OCI-LY3 (cell line): ENCODE results near the gene RTP5.

Experiments used
- H2AFZ ChIP-seq: fragments of 200-600, 300-600 bp; shearing (Covaris generic); 2 replicates; pipeline ENCODE4 v1.6.0; 2014; ENCODE audit warnings: antibody characterized with exemption, low read depth, low read length
- H3K27ac ChIP-seq: fragments of 200-600, 300-600 bp; sonication (generic); 2 replicates; pipeline ENCODE4 v1.5.1; 2014; ENCODE audit warnings: mild to moderate bottlenecking, low read length, moderate library complexity, mixed read lengths
- H3K27me3 ChIP-seq: fragments of 200-600, 300-600 bp; sonication (generic); 2 replicates; pipeline ENCODE4 v1.6.1; 2014; ENCODE audit warnings: low read depth, low read length, mixed read lengths
- H3K36me3 ChIP-seq: fragments of 200-600, 300-600 bp; sonication (generic); replicated peaks from 2 replicates; pipeline ENCODE3; 2014; ENCODE audit warnings: low read depth, low read length, mixed read lengths
- H3K4me1 ChIP-seq: fragments of 300-600, 200-600 bp; sonication (generic); 2 replicates; pipeline ENCODE4 v1.6.1; 2014; ENCODE audit warnings: low read length, mixed read lengths
- H3K4me2 ChIP-seq: fragments of 200-600, 300-600 bp; sonication (generic); 2 replicates; pipeline ENCODE4 v1.6.1; 2014; ENCODE audit warnings: low read length, mixed read lengths
- H3K4me3 ChIP-seq: fragments of 300-600, 200-600 bp; sonication (generic); 2 replicates; pipeline ENCODE4 v1.5.1; 2014; ENCODE audit warnings: antibody characterized with exemption, mild to moderate bottlenecking, low read length, moderate library complexity
- H3K79me2 ChIP-seq: fragments of 300-600, 200-600 bp; shearing (Covaris generic); 2 replicates; pipeline ENCODE4 v1.6.1; 2014; ENCODE audit warnings: mild to moderate bottlenecking, low read length, mixed read lengths
- H3K9ac ChIP-seq: fragments of 300-600, 200-600 bp; shearing (Covaris generic); 2 replicates; pipeline ENCODE4 v1.6.0; 2014; ENCODE audit warnings: mild to moderate bottlenecking, low read length, moderate library complexity
- H3K9me3 ChIP-seq: fragments of 200-600, 300-600 bp; shearing (Covaris generic); 2 replicates; pipeline ENCODE4 v1.6.1; 2014; ENCODE audit warnings: low read length, mixed read lengths; ENCODE audit not compliant: insufficient read depth
- H4K20me1 ChIP-seq: fragments of 200-600, 300-600 bp; sonication (generic); 2 replicates; pipeline ENCODE4 v1.6.1; 2016; ENCODE audit warnings: low read length, mixed read lengths; ENCODE audit not compliant: insufficient read depth
- EZH2phosphoT487 ChIP-seq: fragments of 200-600 bp; shearing (Covaris generic); IDR thresholded peaks from 2 replicates; pipeline ENCODE4 v1.6.1; 2018; ENCODE audit warnings: antibody characterized with exemption, mixed run types, low read depth
- TF ChIP-seq, protein P1 (sequence below): fragments of 200-600, 300-600 bp; sonication (generic); IDR thresholded peaks from 2 replicates; pipeline ENCODE4 v1.5.1; 2014; ENCODE audit warnings: antibody characterized with exemption, low read length, low read depth

RTP5 gene

GRCh38 chr2:241887806-241888522 is 18.4 kb downstream of the RTP5 start:
- H4K20me1 ChIP-seq = peaks cover 24% of the 10 kb centered on the region
- H3K9ac ChIP-seq = no peak overlapping the region
- no peak overlapping the region for H2AFZ ChIP-seq
- H3K4me3 ChIP-seq = no peak overlapping the region
- H3K4me1 ChIP-seq = peaks cover 28% of the 10 kb centered on the region
- H3K79me2 ChIP-seq = no peaks in the 10 kb centered on the region
- H3K27me3 ChIP-seq = no peaks in the 10 kb centered on the region
- no peaks in the 10 kb centered on the region for H3K9me3 ChIP-seq
- TF ChIP-seq, protein P1, sequence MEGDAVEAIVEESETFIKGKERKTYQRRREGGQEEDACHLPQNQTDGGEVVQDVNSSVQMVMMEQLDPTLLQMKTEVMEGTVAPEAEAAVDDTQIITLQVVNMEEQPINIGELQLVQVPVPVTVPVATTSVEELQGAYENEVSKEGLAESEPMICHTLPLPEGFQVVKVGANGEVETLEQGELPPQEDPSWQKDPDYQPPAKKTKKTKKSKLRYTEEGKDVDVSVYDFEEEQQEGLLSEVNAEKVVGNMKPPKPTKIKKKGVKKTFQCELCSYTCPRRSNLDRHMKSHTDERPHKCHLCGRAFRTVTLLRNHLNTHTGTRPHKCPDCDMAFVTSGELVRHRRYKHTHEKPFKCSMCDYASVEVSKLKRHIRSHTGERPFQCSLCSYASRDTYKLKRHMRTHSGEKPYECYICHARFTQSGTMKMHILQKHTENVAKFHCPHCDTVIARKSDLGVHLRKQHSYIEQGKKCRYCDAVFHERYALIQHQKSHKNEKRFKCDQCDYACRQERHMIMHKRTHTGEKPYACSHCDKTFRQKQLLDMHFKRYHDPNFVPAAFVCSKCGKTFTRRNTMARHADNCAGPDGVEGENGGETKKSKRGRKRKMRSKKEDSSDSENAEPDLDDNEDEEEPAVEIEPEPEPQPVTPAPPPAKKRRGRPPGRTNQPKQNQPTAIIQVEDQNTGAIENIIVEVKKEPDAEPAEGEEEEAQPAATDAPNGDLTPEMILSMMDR = no peak
- no peak for TF ChIP-seq EZH2phosphoT487
- H3K36me3 ChIP-seq = peaks cover 21% of the 10 kb centered on the region
- no peak overlapping the region for H3K27ac ChIP-seq
- H3K4me2 ChIP-seq = no peak overlapping the region

DNA sequence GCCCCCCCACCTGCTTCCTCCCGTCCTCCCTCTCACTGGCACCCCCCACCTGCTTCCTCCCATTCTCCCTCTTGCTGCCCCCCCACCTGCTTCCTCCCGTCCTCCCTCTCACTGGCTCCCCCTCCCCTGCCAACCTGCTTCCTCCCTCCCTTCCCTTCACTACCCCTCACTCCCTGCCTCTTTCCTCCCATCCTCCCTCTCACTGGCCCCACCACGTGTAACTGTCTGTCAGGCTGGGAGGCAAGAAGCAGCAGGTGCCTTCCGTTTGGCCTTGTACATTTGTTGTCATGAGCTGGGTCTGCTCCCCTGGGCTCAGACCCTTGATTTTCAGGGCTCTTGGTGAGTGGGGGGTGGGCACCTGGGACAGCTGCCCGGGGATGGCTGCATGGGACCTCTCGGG is 19.1 kb downstream of the RTP5 start:
- no peak overlapping the region for H3K9ac ChIP-seq
- H3K4me1 ChIP-seq = peaks cover 23% of the 10 kb centered on the region
- no peak overlapping the region for H3K4me3 ChIP-seq
- no peak overlapping the region for H3K4me2 ChIP-seq
- TF ChIP-seq EZH2phosphoT487 = no peak
- TF ChIP-seq, protein P1 = no peak
- H3K27ac ChIP-seq = no peak overlapping the region
- H2AFZ ChIP-seq = no peak overlapping the region
- peaks cover 24% of the 10 kb centered on the region for H4K20me1 ChIP-seq
- H3K27me3 ChIP-seq = no peaks in the 10 kb centered on the region
- H3K79me2 ChIP-seq = no peaks in the 10 kb centered on the region
- H3K36me3 ChIP-seq = peaks cover 21% of the 10 kb centered on the region
- H3K9me3 ChIP-seq = no peaks in the 10 kb centered on the region

DNA sequence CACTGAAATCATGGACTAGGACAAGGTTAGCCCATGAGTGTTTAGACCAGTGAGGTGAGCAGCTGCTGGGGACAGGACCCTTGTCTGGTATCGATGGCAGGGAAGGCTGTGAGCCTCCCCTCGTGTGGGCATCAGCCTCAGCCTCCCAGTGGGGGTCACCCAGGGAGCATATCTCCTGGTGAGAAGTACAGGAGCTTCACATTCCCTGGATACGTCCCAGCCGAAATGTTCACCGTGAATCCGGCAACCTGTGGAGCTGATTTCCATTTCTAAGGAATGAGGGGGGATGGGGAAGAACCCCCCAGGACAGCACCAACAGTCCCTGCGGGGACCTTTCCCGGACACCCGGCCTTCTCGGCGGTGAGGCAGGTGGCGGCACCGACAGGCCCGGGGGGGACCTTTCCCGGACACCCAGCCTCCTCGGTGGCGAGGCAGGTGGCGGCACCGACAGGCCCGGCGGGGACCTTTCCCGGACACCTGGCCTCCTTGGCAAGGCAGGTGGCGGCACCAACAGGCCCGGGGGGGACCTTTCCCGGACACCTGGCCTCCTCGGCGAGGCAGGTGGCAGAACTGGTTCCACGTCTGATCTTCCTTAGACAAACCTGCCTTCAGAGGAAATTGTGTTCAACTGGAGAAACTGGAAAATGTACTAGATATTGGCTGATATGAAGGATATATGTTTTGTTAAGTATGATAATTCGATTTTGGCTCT is 21.2 kb downstream of the RTP5 start:
- Histone ChIP-seq H2AFZ (no peak overlapping the region), H3K36me3 (peaks cover 7% of the 10 kb centered on the region), H3K27ac (no peak overlapping the region), H4K20me1 (peaks cover 15% of the 10 kb centered on the region), H3K27me3 (no peaks in the 10 kb centered on the region), H3K79me2 (no peaks in the 10 kb centered on the region), H3K4me2 (no peak overlapping the region), H3K4me1 (peaks cover 16% of the 10 kb centered on the region), H3K9ac (no peak overlapping the region), H3K4me3 (no peak overlapping the region), H3K9me3 (no peaks in the 10 kb centered on the region)
- TF ChIP-seq EZH2phosphoT487 = no peak
- TF ChIP-seq, protein P1 = no peak

DNA sequence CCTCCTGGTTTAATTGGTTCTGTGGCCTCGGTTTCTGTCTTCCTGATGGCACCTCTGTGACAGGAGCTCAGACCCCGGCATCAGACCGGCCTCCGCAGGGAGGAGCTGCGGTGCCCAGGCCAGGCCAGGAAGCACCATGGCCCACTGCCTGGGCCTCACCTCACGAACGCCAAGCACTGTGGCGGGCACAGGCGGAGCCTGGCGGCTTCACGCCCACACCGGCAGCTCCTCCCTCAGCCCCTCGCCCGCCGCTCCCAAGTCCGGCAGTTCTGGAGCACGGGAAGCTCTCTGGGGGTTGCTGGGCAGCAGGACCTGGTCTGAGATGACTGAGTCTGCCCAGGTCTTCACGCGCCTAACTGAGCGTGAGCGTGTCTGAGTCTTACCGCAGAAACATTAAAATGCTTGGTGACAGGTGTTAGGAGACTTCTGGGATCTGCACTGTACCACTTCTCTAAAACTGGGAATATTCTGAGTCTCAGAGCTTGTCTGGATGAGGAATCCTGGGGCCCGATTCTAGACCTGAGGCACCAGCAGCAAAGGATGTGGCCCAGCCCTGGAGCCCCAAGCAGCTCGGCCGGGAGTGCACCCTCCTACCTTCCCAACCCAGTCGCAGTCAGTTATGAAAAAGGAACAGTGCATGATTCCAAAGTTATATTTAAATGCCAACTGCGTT is 21.9 kb downstream of the RTP5 start:
- Histone ChIP-seq H2AFZ (no peak overlapping the region), H3K27me3 (no peaks in the 10 kb centered on the region), H3K79me2 (no peaks in the 10 kb centered on the region), H3K4me1 (peaks cover 8% of the 10 kb centered on the region), H3K4me3 (no peak overlapping the region), H3K9me3 (no peaks in the 10 kb centered on the region), H4K20me1 (peaks cover 11% of the 10 kb centered on the region), H3K9ac (no peak overlapping the region), H3K27ac (no peak overlapping the region), H3K36me3 (peaks cover 7% of the 10 kb centered on the region), H3K4me2 (no peak overlapping the region)
- TF ChIP-seq, protein P1 = no peak
- TF ChIP-seq EZH2phosphoT487 = no peak
